Activated T-cell treated with anti-CD3 and anti-CD28 coated beads for 1 hour (primary cell): Measurements from ENCODE around the gene HOXB9.

Experiments used
- DNase-seq: peaks from one replicate; pipeline ENCODE4 v3.0.0-alpha.2; 2020; ENCODE audit warnings: low read depth

HOXB9 gene

GRCh38 chr17:48626245-48627117 lies at the start of gene HOXB9:
Gene HOXB9 (minus strand): TSS chr17:48626358. CDS start chr17:48626269, 89 bp downstream.
- no peak for DNase-seq

- DNase-seq = no peak
These were observed 46.2 kb upstream of the HOXB9 start for GRCh38 chr17:48672340-48672739.

DNA sequence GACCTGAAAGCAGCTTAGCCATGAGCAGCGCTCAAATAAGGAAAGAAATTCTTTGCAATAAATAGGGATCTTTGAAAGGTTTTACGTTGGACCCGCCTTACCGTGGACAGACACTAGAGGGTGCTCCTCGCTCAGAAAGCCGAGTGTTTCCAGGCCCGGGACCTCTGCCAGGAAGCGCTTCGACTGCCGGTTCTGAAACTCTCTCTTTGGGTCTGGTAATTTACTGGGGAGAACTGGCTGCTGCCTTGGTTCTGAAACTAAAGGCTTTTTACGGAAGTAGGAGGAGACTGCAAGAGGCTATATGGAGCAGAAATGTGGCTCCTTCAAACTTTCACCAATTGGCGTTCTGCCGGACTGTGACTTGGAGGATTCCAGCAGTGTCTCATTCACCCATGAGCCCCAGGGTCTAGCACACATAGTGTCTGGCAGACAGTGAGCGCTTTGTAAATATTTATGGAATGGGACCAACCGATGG lies 45.6 kb upstream of the HOXB9 start:
- peak; percentile 63 for DNase-seq

- no peak for DNase-seq
These were observed 37.2 kb upstream of the HOXB9 start for GRCh38 chr17:48663134-48663924.

GRCh38 chr17:48655913-48656312 lies 29.8 kb upstream of the HOXB9 start:
- no peak for DNase-seq

- no peak for DNase-seq
These were observed 23.6 kb upstream of the HOXB9 start for GRCh38 chr17:48649741-48650140.

- no peak for DNase-seq
These were observed 21.7 kb upstream of the HOXB9 start for GRCh38 chr17:48647963-48648245.

DNA sequence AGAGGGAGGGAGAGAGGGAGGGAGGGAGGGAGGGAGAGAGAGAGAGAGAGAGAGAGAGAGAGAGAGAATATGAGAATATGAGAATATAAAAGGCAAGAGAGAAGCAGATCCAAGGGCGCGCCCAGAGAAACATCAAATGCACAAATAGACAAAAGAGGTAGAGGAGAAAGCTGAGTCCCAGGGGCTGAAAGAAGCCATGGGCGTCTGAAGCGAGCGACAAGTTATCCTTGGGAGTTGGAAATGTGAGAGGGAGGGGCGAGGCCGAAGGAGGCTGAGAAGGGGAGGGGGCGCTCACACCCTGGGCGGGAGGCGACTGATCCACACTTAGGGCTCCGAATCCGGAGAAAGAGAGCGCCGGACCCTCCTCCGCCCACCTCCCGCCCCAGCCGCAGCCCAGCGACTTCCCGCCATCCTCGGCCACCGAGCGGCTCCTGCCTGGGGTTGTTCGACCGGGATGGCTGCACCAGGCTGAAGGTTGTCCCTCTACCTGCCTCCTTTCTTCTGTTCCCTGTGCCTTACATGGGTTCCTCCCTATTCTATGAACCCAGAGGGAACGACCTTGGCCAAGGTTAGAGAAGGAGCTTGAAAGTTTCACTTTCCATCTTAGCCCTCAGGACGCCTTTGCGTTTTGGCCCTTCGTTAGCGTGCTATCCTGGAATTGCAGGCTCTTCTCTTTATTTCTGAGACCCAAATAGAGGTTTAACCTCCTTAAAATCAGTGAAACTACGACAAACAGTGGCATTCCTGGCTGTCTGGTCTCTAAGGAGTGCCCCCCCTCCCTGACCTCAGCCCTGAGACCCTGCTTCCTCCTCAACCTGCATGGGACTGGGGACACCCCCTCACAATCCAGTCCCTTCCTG lies 21.2 kb upstream of the HOXB9 start:
- DNase-seq = no peak

- DNase-seq = peak; percentile 28
These were observed 20.3 kb upstream of the HOXB9 start for GRCh38 chr17:48646183-48647102.

GRCh38 chr17:48645639-48646182 lies 19.6 kb upstream of the HOXB9 start:
- no peak for DNase-seq

- DNase-seq = no peak
These were observed 18.9 kb upstream of the HOXB9 start for GRCh38 chr17:48644910-48645557.

DNA sequence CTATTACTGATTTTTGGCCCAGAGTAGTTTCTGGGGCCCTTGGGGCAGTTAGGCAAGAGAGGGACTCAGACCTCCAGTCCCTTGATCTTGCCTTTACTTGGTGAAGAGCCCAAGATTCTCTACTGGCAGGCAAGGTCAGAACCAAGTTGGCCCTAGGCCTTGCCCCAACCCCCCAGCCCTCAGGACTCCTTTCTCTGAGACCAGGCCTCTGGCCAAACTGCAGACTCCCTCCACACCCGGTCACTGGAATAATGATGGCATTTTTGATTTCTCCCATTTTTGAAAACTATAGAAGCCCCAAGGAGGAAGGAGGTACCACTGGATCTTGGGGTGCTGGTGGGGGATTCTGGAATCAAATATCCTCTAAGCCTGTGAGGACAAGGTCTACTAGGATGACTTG lies 18.0 kb upstream of the HOXB9 start:
- no peak for DNase-seq

DNA sequence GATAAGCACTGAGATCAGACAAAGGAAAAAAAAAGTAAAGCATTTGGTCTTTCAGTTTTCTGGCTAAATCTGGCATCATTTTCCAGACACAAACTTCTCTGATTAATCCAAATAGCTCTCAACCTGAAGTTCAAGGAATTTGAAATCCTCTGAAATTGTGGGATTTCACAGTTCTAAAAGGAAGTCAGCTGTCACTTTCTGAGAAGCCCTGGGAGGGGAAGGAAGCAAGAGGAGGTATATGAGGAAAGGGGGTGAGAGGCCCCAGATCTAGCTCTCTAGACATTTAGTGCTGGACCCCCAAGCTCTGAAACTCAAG lies 17.5 kb upstream of the HOXB9 start:
- no peak for DNase-seq

DNA sequence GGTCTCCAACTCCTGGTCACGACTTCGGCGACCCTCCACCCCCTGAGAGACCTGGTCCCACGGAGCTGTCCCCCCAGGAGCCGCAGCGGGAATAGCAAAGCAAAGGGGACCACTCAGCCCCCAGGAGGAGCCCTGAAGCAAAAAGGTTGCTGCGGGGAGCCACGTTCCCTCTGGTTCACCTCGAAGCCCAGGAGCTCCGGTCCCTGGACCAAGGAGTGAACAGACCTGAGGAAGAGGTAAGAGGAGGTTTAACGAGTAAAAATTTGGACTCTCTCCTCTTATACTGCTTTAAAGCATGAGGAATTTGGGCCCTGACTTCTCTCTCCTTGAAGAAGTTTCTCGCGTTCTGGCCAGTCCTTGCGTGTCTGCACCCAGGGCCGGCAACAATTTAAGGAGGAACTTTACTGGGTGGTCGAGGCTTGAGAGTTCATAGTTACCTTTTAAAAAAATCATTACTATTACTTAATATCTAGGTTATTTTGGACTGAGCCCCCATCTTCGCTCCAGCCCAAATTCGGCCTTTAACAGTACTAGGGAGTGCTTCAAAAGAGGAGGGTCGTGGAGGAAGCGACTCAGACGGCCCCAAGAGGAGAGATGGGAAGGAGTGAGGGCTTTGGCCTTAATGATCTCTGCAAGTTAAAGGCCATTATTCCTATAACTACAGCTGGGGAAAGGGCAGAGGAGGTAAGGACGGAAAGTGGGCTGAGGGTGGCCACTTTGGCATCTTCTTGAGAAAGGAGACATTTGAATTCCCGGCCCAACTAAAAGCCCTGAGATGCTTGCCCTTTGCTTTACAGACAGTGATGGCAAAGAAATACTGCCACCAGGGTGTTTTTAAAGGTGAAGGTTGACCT lies 16.9 kb upstream of the HOXB9 start:
- no peak for DNase-seq

DNA sequence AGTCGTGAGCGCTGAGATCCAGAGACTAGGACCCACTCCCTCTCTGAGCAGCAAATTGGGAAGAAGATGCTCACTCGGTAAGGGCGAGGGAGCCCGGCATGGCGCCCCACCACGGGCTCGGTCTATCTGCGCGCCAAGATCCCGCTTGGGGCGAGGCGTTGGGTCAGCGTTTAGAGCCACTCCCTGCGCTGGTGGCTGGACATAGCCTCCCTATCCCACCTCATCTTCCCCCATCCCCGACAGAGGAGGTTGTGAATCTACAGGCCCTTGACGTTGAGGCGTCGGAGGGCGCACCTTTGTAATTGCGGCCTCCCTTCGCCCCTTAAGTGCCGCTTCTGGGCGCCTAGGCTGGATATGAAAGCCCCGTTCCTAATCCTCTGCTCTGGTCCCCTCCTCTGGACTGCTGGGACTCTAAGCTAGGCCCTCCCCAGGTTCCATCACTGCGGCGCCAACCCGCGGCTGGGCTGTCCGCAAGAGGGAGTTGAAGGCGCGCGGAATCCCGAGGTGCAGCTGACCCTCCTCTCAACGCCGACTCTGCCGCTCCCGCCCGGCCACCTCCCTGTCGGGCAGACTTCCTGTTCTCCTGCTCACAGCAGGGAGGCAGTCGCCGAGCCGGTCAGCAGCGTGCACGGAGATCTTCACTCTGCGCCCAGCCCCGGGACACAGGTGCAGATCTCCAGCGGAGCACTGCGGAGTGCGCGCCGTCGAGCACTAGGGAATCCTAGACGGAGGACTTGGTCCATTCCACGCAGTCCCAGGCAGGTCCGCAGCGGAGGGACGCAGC lies 16.1 kb upstream of the HOXB9 start:
- DNase-seq = no peak

- DNase-seq = no peak
These were observed 15.4 kb upstream of the HOXB9 start for GRCh38 chr17:48641541-48642058.

- no peak for DNase-seq
These were observed 14.7 kb upstream of the HOXB9 start for GRCh38 chr17:48640858-48641180.

DNA sequence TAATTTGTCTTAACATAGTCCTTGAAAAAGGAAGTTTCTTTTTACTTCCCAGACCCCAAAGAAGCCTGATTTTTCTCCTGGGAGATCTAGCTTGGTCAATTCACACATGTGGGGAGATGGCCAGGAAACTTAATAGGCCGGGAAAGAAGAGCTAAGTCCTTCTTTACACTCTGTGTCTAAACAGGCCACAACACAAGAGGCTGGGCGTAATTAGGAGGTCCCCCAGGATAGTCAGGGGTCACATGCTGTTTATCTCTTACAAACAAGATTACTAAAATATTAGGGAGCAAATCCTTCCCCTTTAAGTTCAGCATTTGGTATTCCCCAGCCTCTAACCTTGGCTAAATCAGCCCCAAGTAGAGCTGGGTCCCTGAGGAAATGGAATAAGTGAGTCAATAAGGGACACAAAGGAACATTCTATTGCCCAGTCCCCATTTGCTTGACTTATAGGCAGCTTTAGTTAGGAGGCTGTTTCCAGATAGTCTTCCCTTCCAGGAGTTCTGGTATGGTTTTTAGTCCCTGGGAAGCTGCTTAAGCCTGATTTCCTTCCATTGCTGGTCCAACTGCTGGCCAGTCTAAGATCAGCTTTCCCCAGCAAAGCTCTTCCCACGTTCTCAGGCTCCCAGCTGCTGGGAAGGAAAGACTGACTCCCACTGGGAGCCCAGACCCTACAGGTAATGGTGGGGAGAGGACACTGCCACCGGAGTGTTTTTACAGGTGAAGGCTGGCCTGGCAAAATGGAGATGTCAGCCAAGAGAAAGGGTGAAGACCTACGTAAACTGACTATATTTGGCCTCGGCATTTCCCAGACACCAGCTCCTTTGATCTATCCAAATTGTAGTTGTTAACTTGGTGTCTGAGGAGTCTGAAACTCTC lies 14.1 kb upstream of the HOXB9 start:
- no peak for DNase-seq
